Prostate gland (tissue), 2 donors: ENCODE results near the gene SYT11.

ENCODE experiments used
- CTCF ChIP-seq, 4 experiments: fragments of 200-600 bp in 2 of 4; fragments of 450-650 bp in 2 of 4; sonication (generic) in 2 of 4; IDR thresholded peaks; 1 replicate in 3 of 4; 2 replicates in 1 of 4; pipeline ENCODE4 v1.5.1; 2016 to 2019; ENCODE audit warnings: antibody characterized with exemption in 4 of 4, mild to moderate bottlenecking in 2 of 4, moderate library complexity in 2 of 4
- POLR2AphosphoS5 ChIP-seq: sonication (generic); formaldehyde crosslinking; IDR thresholded peaks from one replicate; pipeline ENCODE4 v1.6.1; 2017; ENCODE audit warnings: antibody characterized with exemption

GRCh38 chr1:155880950-155881349 lies 21.6 kb downstream of the SYT11 start:
- no peak for TF ChIP-seq CTCF (IDR thresholded peaks at IDR 0.05)
- no peak for TF ChIP-seq POLR2AphosphoS5
